Activated CD4-positive, alpha-beta T cell treated with anti-CD3 and anti-CD28 coated beads, Interleukin-10, Interleukin-2, amounts not matched to agents 100 ng/mL and 50 ng/mL, durations not matched to agents 16 hours and 8 hours (primary cell): ENCODE results near the gene ZBTB5.
"Not testable (repeated sequence)": the region's sequence is repeated elsewhere in the genome, so short reads cannot be mapped to it uniquely, and the experiment has no call there.

Source experiments
- DNase-seq: peaks from one replicate; pipeline ENCODE4 v3.0.0-alpha.2; 2020

The ZBTB5 gene

GRCh38 chr9:37446401-37446800 lies 18.8 kb downstream of the ZBTB5 start:
- no peak for DNase-seq

DNA sequence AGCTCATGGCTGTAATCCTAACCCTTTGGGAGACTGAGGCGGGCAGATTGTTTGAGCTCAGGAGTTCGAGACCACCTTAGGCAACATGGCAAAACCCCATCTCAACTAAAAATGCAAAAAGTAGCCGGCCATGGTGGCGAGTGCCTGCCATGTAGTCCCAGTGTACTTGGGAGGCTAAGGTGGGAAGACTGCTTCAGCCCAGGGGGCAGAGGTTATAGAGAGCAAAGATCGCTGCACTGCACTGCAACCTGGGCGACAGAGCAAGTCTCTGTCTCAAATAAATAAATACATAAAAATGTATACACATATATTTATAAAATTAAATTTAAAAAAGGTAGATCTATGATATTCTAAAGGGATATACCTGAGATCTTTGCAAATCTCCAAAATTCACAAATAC lies 19.4 kb downstream of the ZBTB5 start:
- no peak for DNase-seq

DNA sequence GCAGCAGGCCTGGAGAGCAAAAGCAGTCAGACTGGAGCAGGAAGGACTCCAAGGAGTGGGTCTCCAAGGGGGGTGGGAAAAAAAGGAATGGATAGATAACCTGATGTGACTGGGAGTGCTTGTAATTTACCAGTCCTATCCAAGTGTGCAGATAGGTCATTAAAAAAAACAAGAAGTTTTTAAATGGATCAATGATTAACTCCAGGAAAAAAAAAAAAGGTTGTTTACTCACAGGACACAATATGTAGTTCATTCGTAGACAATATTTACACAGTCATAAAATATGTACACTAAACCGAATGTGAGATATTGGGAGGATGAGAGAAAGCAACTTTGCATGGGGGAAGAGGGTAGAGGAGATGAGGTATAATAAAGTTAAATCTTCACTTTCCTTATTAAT lies 20.4 kb downstream of the ZBTB5 start:
- DNase-seq, result no peak

- DNase-seq, result no peak
Observed at GRCh38 chr9:37443566-37443965, 21.7 kb downstream of the ZBTB5 start.

GRCh38 chr9:37442556-37442955 lies 22.7 kb downstream of the ZBTB5 start:
- no peak for DNase-seq

GRCh38 chr9:37441776-37442370 lies 23.4 kb downstream of the ZBTB5 start:
- DNase-seq, result no peak

GRCh38 chr9:37438359-37438758 lies 26.9 kb downstream of the ZBTB5 start:
- DNase-seq, result no peak

DNA sequence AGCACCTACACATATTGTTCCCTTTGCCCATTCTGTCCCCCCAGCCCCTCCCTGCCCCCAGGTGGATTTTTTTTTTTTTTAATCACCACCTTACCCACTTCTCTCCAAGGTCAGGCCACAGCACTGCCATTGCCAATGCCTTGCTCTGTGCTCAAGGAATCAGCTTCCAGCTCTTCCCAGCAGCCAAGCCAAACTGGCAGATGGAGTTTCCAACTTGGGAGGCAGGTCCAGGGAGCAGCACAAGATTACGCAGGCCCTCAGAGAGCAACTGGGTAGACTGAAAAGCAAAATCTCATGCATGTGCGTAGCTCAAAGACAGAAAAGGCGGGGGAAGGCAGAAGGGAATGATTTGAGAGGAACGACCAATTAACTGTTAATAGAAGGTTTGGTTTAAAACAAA lies 27.6 kb downstream of the ZBTB5 start:
- no peak for DNase-seq

- no peak for DNase-seq
Observed at GRCh38 chr9:37437010-37437409, 28.2 kb downstream of the ZBTB5 start.

DNA sequence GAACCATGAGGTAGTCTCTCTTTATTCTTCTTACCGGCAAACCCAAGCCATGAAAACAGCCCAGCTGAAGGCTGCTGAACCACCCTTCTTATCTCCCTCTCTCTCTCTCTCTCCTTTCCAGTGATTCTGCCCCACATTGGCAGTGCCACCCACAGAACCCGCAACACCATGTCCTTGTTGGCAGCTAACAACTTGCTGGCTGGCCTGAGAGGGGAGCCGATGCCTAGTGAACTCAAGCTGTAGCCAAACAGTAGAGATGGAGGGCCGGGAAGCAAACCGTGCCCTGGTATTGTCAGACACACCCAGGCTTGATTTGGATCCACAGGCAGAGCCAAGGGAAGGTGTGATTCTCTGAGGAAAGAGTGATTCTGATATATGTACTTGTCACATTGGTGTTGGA lies 28.7 kb downstream of the ZBTB5 start:
- DNase-seq, result no peak

- DNase-seq, result no peak
Observed at GRCh38 chr9:37433867-37434371, 31.3 kb downstream of the ZBTB5 start.

- no peak for DNase-seq
Observed at GRCh38 chr9:37432020-37432419, 33.2 kb downstream of the ZBTB5 start.

DNA sequence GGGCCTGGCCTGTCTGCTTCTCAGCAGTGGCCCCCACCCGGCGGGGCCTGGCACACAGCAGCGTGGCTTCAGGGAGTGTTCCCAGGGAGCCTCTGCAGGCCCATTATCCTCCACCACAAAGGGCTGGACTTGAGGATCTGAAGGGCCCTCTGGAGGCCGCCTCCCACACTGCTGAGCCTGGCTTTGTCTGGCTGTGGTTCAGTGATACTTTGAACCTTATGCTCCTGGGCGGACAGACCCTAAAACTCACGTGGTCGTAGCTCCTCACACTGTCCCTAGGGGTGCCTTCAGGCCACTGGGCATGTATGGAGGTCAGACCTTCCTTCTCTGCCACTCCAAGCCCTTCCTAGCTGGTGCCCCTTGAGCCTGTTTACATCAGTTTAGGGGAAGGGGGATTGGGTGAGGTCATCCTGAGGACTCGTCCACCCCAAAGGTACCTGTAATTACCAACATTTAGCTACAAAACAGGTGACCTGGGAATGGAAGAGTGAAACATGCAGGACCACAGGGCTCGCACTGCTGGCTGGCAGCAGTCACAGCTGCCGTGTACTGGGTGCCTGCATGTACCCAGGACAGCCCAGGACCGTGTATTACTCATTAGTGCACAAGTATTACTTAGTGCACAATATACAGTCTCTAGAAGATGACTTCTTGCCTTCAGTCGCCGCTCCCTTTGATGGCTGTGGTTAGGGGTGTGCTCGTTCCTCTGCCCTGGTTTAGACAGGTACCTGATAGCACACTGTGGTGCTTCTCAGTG lies 34.2 kb downstream of the ZBTB5 start:
- no peak for DNase-seq

DNA sequence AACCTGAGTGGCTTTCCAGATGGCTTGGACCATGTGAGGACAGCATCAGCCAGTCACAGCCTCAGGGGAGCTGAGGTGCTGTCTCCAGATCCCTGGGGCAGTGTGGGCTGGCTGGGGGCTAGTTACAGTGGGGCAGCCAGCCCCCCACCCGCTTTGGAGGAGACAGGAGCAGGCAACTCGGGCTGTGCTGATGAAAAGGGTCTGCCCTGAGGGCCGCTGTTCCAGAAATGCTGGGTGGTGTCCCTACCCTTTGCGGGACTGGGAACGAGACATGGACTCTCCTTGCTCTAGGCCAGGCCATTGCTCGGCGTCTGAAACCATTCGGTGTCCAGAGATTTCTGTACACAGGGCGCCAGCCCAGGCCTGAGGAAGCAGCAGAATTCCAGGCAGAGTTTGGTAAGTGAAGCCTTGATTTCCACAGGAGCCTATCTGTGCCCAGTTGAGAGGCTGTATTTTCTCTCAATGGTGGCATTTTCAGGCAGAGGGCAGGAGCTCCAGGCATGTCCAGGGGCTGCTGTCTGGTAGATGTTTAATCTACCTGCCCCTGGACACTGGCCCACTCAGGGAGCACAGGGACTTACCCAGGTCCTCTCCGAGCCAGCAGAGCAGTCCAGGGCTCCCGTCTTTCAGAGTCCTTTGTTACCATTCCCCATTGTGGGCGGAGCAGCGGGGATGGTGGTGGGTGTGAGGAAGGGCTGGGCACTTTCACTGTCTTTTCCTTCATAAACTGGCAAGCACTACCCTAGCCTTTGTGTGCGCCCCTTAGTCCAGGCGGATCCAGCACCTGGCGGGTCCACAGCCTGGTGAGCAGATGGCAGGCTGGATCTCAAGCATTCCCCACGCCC lies 35.6 kb downstream of the ZBTB5 start:
- DNase-seq, result no peak

GRCh38 chr9:37428345-37428744 lies 36.9 kb downstream of the ZBTB5 start:
- no peak for DNase-seq

DNA sequence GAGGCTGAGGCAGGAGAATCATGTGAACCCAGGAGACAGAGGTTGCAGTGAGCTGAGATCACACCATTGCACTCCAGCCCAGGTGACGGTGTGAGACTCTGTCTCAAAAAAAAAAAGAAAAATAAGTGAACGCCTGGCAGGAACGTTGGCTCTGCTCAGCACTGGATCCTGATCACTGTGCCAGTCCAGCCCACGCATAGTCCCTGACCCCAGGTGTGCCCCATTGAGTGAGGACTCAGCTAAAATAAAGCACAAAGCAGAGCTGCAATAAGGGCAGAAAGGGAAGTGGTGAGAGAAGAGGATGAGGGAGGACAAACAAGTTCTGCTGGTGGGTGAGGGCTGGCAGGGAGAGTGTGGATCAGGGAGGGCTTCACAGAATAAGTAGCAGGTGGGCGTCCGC lies 38.4 kb downstream of the ZBTB5 start:
- no peak for DNase-seq

GRCh38 chr9:37426431-37426830 lies 38.8 kb downstream of the ZBTB5 start:
- DNase-seq, result not testable (repeated sequence)

GRCh38 chr9:37425298-37425752 lies 39.9 kb downstream of the ZBTB5 start:
- DNase-seq, result no peak

GRCh38 chr9:37424686-37425297 lies 40.5 kb downstream of the ZBTB5 start:
- no peak for DNase-seq

- DNase-seq, result no peak
Observed at GRCh38 chr9:37424204-37424685, 41.0 kb downstream of the ZBTB5 start.

GRCh38 chr9:37423508-37423907 lies 41.7 kb downstream of the ZBTB5 start:
- DNase-seq, result no peak

DNA sequence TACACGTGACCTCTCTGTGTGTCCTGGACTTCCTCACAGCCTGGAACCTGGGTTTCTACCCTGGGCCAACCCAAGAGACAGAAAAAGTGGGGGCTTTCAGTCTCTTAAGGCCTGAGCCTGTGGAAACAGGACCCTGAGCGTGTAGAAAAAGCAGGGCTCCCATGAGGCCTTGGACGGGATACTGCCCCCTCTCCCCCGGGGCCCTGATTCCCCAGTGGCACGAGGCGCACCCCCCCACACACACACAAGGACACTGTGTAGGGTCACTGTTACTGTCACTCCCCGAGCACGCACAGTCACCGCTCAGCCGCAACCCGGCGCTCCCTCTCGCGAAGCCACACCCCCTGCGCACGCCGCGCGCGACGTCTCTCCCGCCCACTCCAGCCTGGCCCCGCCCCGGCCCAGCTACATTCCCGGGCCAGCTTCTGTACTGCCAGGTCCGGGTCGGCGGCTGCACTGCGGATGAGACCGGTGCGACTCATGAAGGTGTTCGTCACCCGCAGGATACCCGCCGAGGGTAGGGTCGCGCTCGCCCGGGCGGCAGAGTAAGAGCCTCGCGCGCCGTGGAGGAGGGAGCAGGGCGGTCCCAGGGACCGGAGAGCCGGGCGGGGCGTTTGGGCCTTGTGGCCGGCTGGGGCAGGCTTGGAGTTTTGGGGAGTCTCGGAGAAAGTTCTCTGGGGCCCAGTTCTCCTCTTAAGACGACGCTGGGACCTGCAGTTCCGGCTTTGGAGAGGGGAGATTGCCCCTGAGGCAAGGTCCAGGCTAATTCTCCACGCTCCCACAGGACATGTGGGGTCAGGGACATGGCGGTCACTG lies 42.8 kb downstream of the ZBTB5 start, which contains the start of gene GRHPR:
GRHPR (plus strand) TSS at position 408 of the 816 bp plus-strand sequence; CDS start at position 463, 55 bp downstream.
- peak; percentile 93 for DNase-seq
